GM18508 (cell line): ENCODE measurements around the gene DNASE1L2.

ENCODE experiments used
- ATAC-seq: cut with Tn5 transposase; IDR thresholded peaks from one replicate; pipeline ENCODE4 v1.9.1; 2021; ENCODE audit warnings: moderate number of reproducible peaks; ENCODE audit not compliant: insufficient read depth, unreplicated experiment

DNASE1L2 gene

DNA sequence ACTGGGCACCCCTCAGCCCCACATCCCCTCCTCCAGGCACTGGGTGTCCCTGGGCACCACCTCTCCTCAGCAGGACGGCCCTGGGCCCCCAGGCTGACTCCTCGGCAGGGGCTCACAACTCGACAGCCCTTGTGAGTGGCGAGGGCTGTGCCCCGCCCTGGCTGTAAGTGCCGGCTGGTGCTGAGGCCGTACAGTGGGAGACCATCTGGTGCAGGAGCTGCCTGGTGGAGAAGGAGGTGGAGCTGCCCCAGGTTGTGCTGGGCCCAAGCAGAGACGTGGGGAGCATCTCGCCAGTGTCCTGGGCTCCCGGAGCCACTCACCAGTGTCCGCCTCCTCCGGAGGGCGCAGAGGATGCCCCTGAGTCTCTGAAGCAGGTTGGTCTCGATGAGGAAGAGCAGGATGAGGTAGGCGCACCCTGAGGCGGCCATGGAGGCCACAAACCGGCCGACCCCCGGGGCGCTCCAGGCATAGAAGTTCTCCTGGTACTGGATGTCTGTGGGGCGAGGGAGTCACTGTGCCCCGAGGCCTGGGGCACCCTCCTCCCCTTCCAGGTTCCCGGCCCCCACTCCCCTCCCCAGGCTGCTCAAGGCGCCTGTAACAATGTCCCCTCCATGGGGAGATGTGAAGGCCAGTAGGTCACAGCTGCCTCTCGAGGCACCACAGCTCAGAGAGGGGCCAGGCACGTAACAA is 46.8 kb downstream of the DNASE1L2 start:
- ATAC-seq = no peak

DNA sequence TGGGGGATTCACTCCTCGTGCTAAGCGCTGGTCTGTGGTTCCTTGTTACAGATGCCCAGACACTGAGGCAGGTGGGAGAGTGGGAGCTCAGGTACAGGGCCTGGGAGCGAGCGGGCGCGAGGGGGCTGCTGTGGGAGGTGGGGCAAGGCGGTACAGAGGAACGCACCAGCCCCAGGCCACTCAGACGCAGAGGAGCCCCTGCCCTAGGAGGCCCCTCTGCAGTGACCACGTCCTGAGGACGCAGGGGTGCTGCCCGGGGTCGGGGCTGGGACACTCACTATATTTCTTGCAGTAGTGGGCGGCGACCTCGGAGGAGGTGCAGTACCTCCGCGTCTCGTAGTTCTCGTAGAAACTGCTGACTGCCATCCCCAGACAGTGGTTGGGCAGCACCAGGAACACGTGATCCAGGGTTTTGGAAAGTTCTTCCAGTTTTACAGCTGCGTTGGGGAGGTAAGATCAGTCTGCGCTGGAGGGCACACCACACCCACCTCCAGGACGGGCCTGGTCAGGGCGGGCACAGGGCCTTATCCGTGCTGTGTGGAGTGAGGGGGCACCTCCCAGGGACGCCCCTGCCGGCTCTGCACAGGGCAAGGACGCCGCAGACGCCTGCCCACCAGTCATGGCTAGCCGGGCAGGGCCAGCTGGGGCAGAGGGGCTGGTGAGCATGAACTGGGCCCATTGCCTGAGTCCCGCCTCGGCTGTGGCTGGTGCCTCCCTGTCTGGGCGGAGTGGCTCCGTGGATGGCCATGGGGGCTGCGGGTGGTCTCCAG is 47.9 kb downstream of the DNASE1L2 start:
- ATAC-seq = no peak

DNA sequence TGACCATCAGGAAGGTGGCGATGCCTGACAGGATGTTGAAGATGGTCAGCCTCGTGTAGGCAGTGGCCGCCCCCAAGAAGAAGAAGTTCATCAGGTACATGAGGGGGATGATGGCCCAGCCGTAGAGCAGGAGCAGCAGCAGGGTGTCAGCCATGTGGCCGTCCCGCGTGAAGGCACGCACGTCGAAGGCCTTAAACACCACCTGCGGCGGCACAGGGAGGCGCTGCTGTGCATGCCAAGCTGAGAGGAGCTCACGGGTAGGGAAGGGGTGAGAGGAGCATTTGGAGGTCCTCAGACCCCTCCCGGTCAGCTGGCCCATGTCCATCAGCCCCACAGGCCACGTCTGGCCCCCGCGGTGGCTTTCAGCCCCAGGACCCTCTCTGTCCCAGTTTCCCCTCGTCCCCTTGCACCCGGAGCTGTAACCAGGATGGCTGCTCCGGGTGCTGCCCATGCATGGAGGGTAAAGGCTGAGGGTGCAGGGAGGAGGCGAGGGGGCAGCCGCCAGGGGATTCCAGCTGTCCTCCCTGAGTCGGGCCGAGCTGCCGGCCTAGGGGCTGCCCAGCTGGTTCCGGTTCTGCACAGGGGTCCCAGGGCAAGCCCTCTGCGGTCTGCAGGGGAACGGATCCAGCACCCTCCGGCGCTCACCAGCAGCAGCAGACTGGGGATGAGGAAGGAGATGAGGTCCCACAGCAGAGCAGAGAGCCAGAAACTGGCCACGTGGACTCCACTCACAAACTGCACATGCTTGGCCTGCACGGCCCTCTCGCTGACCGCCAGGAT is 48.7 kb downstream of the DNASE1L2 start:
- ATAC-seq = no peak

DNA sequence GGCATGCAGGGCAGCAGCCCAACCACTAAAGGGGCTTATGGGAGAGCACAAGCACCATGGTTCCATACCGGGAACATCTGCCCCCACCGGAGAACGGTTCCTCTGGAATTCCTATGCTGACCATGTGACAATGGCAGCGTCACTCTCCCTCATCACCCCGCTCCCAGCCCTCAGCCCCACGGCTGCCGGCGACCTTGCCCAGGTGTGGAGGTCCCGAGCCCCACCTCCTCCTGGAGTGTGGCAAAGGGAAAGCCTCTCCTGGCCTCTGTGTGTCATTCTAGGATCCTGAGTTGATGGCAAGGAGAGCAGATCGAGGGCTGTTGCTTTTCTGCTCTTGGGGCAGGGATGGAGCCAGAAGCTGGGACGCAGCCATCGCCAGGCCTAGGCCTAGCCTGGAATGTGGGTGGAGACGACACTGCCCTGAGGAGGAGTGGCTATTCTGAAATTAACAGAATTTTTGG is 49.5 kb downstream of the DNASE1L2 start:
- ATAC-seq = no peak

DNA sequence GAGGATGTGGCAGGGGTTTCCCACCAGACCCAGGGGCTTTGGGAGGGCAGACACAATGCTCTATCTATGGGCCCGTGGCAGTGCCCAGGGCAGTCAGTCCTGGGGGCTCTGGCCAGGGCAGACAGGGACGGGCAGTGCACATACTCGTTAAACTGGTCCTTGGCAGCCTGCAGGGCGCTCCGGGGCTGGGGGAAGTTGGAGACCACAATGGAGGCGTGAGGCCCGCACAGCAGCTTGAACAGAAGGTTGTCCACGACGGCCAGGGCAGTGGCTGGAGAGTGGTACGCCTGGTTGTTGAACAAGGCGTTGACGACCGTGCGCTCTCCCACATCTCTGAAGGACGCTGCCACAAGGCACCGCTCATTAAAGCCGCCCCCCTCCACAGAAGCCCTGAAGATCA is 50.3 kb downstream of the DNASE1L2 start:
- no peak for ATAC-seq

DNA sequence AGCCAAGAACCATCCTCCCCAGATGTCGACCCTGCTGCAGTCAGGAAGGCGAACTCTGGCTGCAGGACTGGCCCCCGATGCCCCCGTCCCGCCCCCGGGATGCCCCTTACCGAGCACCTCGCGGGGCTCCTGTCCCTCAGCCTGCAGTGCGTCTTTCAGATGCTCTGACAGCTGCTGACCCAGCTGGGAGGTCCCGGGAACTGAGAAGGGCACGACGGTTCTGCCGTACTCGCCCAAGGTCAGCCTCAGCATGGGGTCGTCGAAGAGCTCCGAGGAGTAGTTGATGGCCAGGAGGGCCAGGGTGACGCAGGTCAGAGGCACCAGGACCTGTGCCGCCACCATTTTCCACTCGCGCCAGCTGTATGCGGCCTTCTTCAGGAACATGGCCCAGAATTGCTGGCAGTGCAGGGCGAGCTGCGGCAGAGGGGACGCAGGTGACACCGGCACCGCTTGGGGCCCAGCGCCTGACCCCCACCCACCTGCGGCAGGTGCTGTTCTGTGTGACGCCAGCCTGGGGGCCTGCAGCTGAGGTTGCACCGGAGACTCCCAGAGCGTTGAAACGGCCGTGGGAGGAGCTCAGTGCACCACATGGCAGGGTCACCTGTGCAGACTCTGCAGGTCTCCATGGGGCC is 51.8 kb downstream of the DNASE1L2 start:
- ATAC-seq = no peak
